Central memory CD8-positive, alpha-beta T cell (primary cell): ENCODE data around the gene CNTN1.

Experiments used
- ATAC-seq: fragments of 150-1000 bp; cut with Tn5 transposase; replicated peaks from 2 replicates; pipeline ENCODE4 v1.10.0; 2022; ENCODE audit warnings: mild to moderate bottlenecking, moderate FRiP score, moderate number of reproducible peaks; ENCODE audit not compliant: poor library complexity, severe bottlenecking; ENCODE audit errors: extremely low read depth
- DNase-seq, 2 donors: peaks; one replicate each; pipeline ENCODE4 v3.0.0; 2021; ENCODE audit warnings: low spot score in 2 of 2
- H3K27ac Mint-ChIP-seq: one replicate; pipeline ENCODE4 v1.8.0; 2022; ENCODE audit warnings: low read depth, mild to moderate bottlenecking, moderate library complexity, mixed read lengths
- H3K27me3 Mint-ChIP-seq: one replicate; pipeline ENCODE4 v1.8.0; 2022; ENCODE audit warnings: mixed read lengths
- H3K36me3 Mint-ChIP-seq: one replicate; pipeline ENCODE4 v1.8.0; 2022; ENCODE audit warnings: mild to moderate bottlenecking, moderate library complexity, mixed read lengths; ENCODE audit not compliant: insufficient read depth
- H3K4me1 Mint-ChIP-seq: one replicate; pipeline ENCODE4 v1.8.0; 2022; ENCODE audit warnings: mixed read lengths
- H3K4me3 Mint-ChIP-seq: one replicate; pipeline ENCODE4 v1.8.0; 2022; ENCODE audit warnings: mild to moderate bottlenecking, moderate library complexity, mixed read lengths
- H3K9me3 Mint-ChIP-seq: one replicate; pipeline ENCODE4 v1.8.0; 2022; ENCODE audit warnings: mixed read lengths

CNTN1 gene

DNA sequence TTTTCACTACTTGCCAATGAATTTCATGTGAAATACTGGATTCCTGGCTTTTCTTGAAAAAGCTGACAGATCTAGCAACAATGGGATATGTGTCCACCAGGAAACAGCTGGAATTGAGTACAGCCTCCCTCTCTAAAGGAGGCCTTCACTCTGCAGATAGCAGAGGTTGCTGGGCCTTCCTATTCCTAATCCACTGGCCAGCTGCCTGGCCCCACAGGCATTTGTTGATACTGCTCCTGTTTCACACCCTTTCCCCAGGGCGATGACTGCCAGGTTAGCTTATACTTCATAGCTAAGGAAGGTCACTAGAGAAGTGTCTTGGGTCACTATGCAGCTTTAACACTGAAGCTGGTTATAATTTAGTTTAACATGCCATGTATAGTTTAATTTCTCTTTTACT lies 408.3 kb downstream of the CNTN1 start:
- Mint-ChIP-seq H3K27me3 (no peaks in the 10 kb centered on the region), H3K4me1 (no peaks in the 10 kb centered on the region), H3K4me3 (no peak overlapping the region), H3K36me3 (no peaks in the 10 kb centered on the region), H3K9me3 (no peaks in the 10 kb centered on the region), H3K27ac (no peak overlapping the region)
- no peak for DNase-seq
- ATAC-seq = no peak

DNA sequence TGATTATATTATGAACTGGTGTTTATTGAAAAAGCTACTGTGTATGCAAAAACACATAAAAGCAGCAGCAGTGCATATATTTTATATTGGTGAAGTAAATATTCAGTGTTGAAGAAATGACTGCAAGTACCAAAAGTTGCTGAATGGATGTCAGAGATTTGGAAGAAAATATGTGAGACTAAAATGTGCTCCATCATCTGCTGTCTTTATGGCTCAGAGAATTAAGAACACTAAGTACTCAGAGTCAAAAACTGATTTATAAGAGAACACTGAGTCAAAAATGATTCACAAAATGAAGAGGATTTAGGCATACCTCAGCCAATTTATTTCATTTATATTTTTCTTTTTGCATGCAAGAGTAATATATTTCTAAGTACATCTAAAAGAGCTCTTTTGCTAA lies 409.6 kb downstream of the CNTN1 start:
- Mint-ChIP-seq H3K4me3 (no peak overlapping the region), H3K4me1 (no peaks in the 10 kb centered on the region), H3K27ac (no peak overlapping the region), H3K36me3 (no peaks in the 10 kb centered on the region), H3K27me3 (no peaks in the 10 kb centered on the region), H3K9me3 (peaks cover 5% of the 10 kb centered on the region)
- no peak for DNase-seq
- ATAC-seq = no peak

DNA sequence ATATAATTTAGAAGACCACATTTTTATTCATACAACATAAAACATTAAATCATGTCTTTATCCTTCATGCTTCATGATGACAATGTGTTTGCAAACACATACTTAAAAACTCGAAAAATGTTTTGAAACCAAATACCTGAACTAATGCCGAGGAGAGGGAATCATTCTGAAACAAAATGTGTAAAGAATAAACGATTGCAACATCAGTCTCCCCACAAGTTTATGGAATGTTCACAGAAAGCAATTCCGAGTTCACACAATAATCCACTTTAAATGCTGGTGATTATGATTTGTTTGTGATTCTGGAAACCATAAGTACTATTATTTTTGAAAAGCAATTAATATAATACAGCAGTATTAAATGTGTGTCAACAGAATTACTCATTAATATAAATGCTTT lies 411.4 kb downstream of the CNTN1 start:
- Mint-ChIP-seq H3K4me1 (no peaks in the 10 kb centered on the region), H3K4me3 (no peak overlapping the region), H3K27me3 (no peaks in the 10 kb centered on the region), H3K9me3 (peaks cover 5% of the 10 kb centered on the region), H3K27ac (no peak overlapping the region), H3K36me3 (no peaks in the 10 kb centered on the region)
- ATAC-seq (no peak), DNase-seq (no peak)

DNA sequence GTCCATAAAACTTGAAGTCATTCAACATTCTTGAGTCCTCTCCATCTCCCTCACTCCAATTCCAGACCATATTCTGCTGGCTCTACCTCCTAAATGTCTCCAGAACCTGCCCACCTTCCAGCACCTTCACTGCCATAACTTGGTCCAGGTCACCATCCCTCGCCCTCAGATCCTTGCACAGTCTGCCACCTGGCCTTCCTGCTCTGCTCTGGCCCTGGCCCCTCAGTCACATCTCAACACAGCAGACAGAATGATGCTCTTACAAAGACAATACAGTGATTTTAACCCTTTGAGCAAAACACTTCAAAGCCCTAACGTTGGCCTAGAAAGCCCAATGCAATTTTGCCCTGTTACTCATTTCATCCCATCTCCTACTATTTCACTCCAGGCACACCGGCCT lies 414.1 kb downstream of the CNTN1 start:
- Mint-ChIP-seq H3K27me3 (no peaks in the 10 kb centered on the region), H3K4me3 (no peak overlapping the region), H3K36me3 (no peaks in the 10 kb centered on the region), H3K9me3 (peaks cover 5% of the 10 kb centered on the region), H3K4me1 (no peaks in the 10 kb centered on the region), H3K27ac (no peak overlapping the region)
- ATAC-seq (no peak), DNase-seq (no peak)

GRCh38 chr12:41108032-41108431 lies 415.8 kb downstream of the CNTN1 start:
- DNase-seq = no peak
- Mint-ChIP-seq H3K4me1 (no peaks in the 10 kb centered on the region), H3K27me3 (no peaks in the 10 kb centered on the region), H3K36me3 (no peaks in the 10 kb centered on the region), H3K4me3 (no peak overlapping the region), H3K9me3 (peaks cover 5% of the 10 kb centered on the region), H3K27ac (no peak overlapping the region)
- ATAC-seq = no peak

- no peak overlapping the region for H3K27ac Mint-ChIP-seq
- H3K9me3 Mint-ChIP-seq = peaks cover 6% of the 10 kb centered on the region
Measured at GRCh38 chr12:41112903-41113302, 420.7 kb downstream of the CNTN1 start.

DNA sequence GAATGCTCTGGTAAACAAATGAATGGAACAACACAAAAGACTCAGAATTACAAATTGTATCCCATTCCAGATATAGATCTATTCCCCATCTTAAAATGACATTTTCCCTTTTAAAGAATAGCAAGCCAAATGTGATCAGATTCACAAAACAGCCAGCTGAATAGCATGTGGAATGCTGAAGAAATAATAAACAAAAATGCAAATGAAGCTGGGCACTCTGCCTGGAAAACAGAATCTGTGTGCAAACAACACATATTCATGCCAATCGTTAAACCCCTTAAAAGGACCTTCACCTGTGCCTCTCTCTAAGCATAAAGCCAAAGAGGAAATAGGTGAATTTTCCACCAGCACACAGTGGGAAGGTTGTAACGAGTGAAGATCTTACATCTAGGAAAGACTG lies 428.0 kb downstream of the CNTN1 start:
- Mint-ChIP-seq H3K4me1 (no peaks in the 10 kb centered on the region), H3K9me3 (peaks cover 13% of the 10 kb centered on the region), H3K27ac (no peak overlapping the region), H3K27me3 (no peaks in the 10 kb centered on the region), H3K4me3 (no peak overlapping the region), H3K36me3 (no peaks in the 10 kb centered on the region)
- ATAC-seq = no peak
- DNase-seq = no peak

More at GRCh38 chr12:41112903-41113302, 420.7 kb downstream of the CNTN1 start:
- H3K27me3 Mint-ChIP-seq = no peaks in the 10 kb centered on the region
- ATAC-seq = no peak
- H3K4me3 Mint-ChIP-seq = no peak overlapping the region
- H3K36me3 Mint-ChIP-seq = no peaks in the 10 kb centered on the region
- DNase-seq = no peak
- no peaks in the 10 kb centered on the region for H3K4me1 Mint-ChIP-seq

DNA sequence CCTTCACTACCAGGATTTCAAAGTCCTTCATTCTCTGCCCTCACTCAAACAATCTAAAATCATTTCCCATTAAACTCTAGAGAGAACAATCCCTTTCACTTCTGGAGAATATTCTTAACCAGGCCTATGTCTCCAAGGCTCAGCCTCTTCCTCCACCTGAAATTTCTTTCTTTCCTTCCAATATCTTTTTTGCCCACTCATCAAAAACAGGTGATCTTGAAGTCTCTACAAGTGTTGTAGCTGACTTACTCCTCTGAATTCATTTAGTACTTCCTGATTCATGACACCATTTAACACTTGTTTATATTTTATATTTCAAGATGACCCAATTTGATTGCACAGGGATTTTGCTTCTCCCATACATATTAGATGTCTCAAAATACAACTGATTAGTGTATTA lies 429.1 kb downstream of the CNTN1 start:
- no peaks in the 10 kb centered on the region for H3K27me3 Mint-ChIP-seq
- H3K9me3 Mint-ChIP-seq = peaks cover 13% of the 10 kb centered on the region
- ATAC-seq (no peak), DNase-seq (no peak)
- no peaks in the 10 kb centered on the region for H3K4me1 Mint-ChIP-seq
- no peak overlapping the region for H3K27ac Mint-ChIP-seq
- no peaks in the 10 kb centered on the region for H3K36me3 Mint-ChIP-seq
- H3K4me3 Mint-ChIP-seq = no peak overlapping the region
